KMS-11 (cell line): Measurements from ENCODE around the gene ZFPL1.

ENCODE experiments used
- H2AFZ ChIP-seq: fragments of 200-600 bp; sonication (generic); 2 replicates; pipeline ENCODE4 v1.6.1; 2016; ENCODE audit warnings: antibody characterized with exemption, mixed run types, low read depth
- H3K27ac ChIP-seq: fragments of 200-600 bp; sonication (generic); 2 replicates; pipeline ENCODE4 v1.6.1; 2016; ENCODE audit warnings: mild to moderate bottlenecking, mixed run types
- H3K27me3 ChIP-seq: fragments of 200-600 bp; sonication (generic); 2 replicates; pipeline ENCODE4 v1.6.1; 2017; ENCODE audit warnings: mild to moderate bottlenecking, low read depth, mixed run types, moderate library complexity; ENCODE audit not compliant: insufficient read depth
- H3K36me3 ChIP-seq: fragments of 200-600 bp; sonication (generic); 2 replicates; pipeline ENCODE4 v1.6.1; 2017; ENCODE audit warnings: mild to moderate bottlenecking, mixed run types; ENCODE audit not compliant: insufficient read depth
- H3K4me1 ChIP-seq: fragments of 200-600 bp; sonication (generic); 2 replicates; pipeline ENCODE4 v1.6.1; 2016; ENCODE audit warnings: mild to moderate bottlenecking, low read depth, mixed run types; ENCODE audit not compliant: poor library complexity, severe bottlenecking
- H3K4me2 ChIP-seq: fragments of 200-600 bp; sonication (generic); 2 replicates; pipeline ENCODE4 v1.7.0; 2016; ENCODE audit warnings: mild to moderate bottlenecking, mixed run types
- H3K4me3 ChIP-seq: fragments of 200-600 bp; sonication (generic); IDR thresholded peaks from 2 replicates; pipeline ENCODE4 v1.6.1; 2017; ENCODE audit warnings: low read depth, low read length, mixed read lengths; ENCODE audit not compliant: insufficient read depth
- H3K79me2 ChIP-seq: fragments of 200-600 bp; sonication (generic); 2 replicates; pipeline ENCODE4 v1.6.1; 2016; ENCODE audit warnings: low read depth, mixed run types; ENCODE audit not compliant: insufficient read depth
- H3K9ac ChIP-seq: fragments of 200-600 bp; sonication (generic); 2 replicates; pipeline ENCODE4 v1.6.1; 2016; ENCODE audit warnings: mild to moderate bottlenecking, mixed run types
- H4K20me1 ChIP-seq: fragments of 200-600 bp; sonication (generic); 2 replicates; pipeline ENCODE4 v1.6.1; 2016; ENCODE audit warnings: mild to moderate bottlenecking, mixed run types; ENCODE audit not compliant: insufficient read depth
- CTCF ChIP-seq: fragments of 200-600 bp; sonication (generic); conservative IDR thresholded peaks from 2 replicates; pipeline ENCODE4 v1.6.1; 2017; ENCODE audit warnings: low read depth, mild to moderate bottlenecking, antibody characterized with exemption, low read length, moderate library complexity, mixed read lengths

Gene ZFPL1

GRCh38 chr11:65071907-65072630 is 12.0 kb upstream of the ZFPL1 start:
- Histone ChIP-seq H3K4me3 (no peak overlapping the region), H2AFZ (no peak overlapping the region)

DNA sequence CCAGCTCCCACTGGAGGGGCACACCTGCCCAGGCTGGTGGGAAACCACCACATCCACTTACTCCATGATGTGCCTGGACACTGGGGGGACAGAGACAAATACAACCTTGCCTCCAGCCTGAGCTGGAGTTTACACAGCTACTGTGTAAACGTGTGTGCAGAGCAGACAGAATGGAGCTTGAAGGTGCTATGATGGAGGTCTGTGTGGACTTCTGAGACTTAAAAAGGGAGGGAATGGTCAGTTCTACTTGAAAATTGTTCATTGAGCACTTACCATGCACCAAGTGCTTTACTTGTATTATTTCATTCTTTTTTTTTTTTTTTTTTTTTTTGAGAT is 11.4 kb upstream of the ZFPL1 start:
- peaks cover 15% of the 10 kb centered on the region; the same call in 1 of the 2 replicates for H3K79me2 ChIP-seq
- H2AFZ ChIP-seq = no peak overlapping the region
- no peaks in the 10 kb centered on the region for H3K27me3 ChIP-seq
- TF ChIP-seq CTCF = no peak
- no peaks in the 10 kb centered on the region for H3K36me3 ChIP-seq
- H4K20me1 ChIP-seq = no peaks in the 10 kb centered on the region
- no peak overlapping the region for H3K9ac ChIP-seq
- peaks cover 25% of the 10 kb centered on the region for H3K4me1 ChIP-seq
- no peak overlapping the region; the same call in 1 of the 2 replicates for H3K4me2 ChIP-seq
- H3K27ac ChIP-seq = peak overlapping the region; percentile 18; the same call in 1 of the 2 replicates
- H3K4me3 ChIP-seq = no peak overlapping the region

More at GRCh38 chr11:65071907-65072630, 12.0 kb upstream of the ZFPL1 start:
- no peak for TF ChIP-seq CTCF
- Histone ChIP-seq H3K27me3 (no peaks in the 10 kb centered on the region), H3K27ac (peak overlapping the region; percentile 18), H3K36me3 (no peaks in the 10 kb centered on the region), H4K20me1 (no peaks in the 10 kb centered on the region), H3K4me1 (peaks cover 20% of the 10 kb centered on the region), H3K79me2 (peaks cover 10% of the 10 kb centered on the region; the same call in 1 of the 2 replicates), H3K9ac (no peak overlapping the region), H3K4me2 (peak overlapping the region; percentile 29; the same call in 1 of the 2 replicates)

GRCh38 chr11:65077451-65077850 is 6.6 kb upstream of the ZFPL1 start:
- no peak overlapping the region for H2AFZ ChIP-seq
- peak overlapping the region; percentile 60; the same call in 1 of the 2 replicates for H3K27ac ChIP-seq
- TF ChIP-seq CTCF = no peak
- H3K4me2 ChIP-seq = peak overlapping the region; percentile 47; the same call in 1 of the 2 replicates
- H3K27me3 ChIP-seq = no peaks in the 10 kb centered on the region
- H3K9ac ChIP-seq = no peak overlapping the region
- H3K79me2 ChIP-seq = peaks cover 63% of the 10 kb centered on the region
- H3K36me3 ChIP-seq = 0 out of 2 replicates have a peak, but pooled peaks cover 3% of the 10 kb centered on the region
- no peaks in the 10 kb centered on the region for H4K20me1 ChIP-seq
- H3K4me1 ChIP-seq = peaks cover 60% of the 10 kb centered on the region
- no peak overlapping the region for H3K4me3 ChIP-seq

- H2AFZ ChIP-seq = no peak overlapping the region
- H4K20me1 ChIP-seq = no peaks in the 10 kb centered on the region
- TF ChIP-seq CTCF = peak; percentile 68
- H3K4me2 ChIP-seq = peak overlapping the region; percentile 47
- no peak overlapping the region for H3K4me3 ChIP-seq
- H3K9ac ChIP-seq = no peak overlapping the region; the same call in 1 of the 2 replicates
- 0 out of 2 replicates have a peak, but pooled peaks cover 3% of the 10 kb centered on the region for H3K36me3 ChIP-seq
- peaks cover 63% of the 10 kb centered on the region for H3K4me1 ChIP-seq
- H3K79me2 ChIP-seq = peaks cover 70% of the 10 kb centered on the region
- H3K27me3 ChIP-seq = no peaks in the 10 kb centered on the region
- H3K27ac ChIP-seq = peak overlapping the region; percentile 60
These were observed 5.9 kb upstream of the ZFPL1 start for GRCh38 chr11:65078151-65078550.
